ENCODE data around the gene MLLT6. TPM values are rescaled to one million over a fixed set of nuclear protein-coding genes. Genes with fewer than 3 reads are reported as not detected.

The MLLT6 gene
- total RNA-seq, 2 experiments from 2014 or later: 81.7 to 174 TPM

GRCh38 chr17:38705523-38705802 is 390 bp downstream of the MLLT6 start:
- no TSS peak for BruUV-seq (replicated peaks)
- H2AFZ ChIP-seq (ENCODE audit: low read length): no peak overlapping the region
- H3K79me2 ChIP-seq (ENCODE audit: insufficient read depth, low read depth, low read length): peaks cover 37% of the 10 kb centered on the region
- H3K9me3 ChIP-seq (ENCODE audit: low read length): no peaks in the 10 kb centered on the region
- peaks cover 35% of the 10 kb centered on the region for H3K36me3 ChIP-seq (ENCODE audit: insufficient read depth, low read length)
- peak overlapping the region; percentile 98 for H3K4me2 ChIP-seq (ENCODE audit: low read length)
- CTCF ChIA-PET (ENCODE audit: unreplicated experiment): no interaction called here
- H3K9me2 ChIP-seq (ENCODE audit: insufficient read depth, low read length): no peaks in the 10 kb centered on the region
- H4K20me1 ChIP-seq (ENCODE audit: insufficient read depth, low read length): peaks cover 12% of the 10 kb centered on the region; the same call in 1 of the 2 replicates
- peaks cover 34% of the 10 kb centered on the region for H3K4me1 ChIP-seq (ENCODE audit: insufficient read depth, low read length, poor library complexity, severe bottlenecking)
- TF ChIP-seq CTCF (conservative IDR thresholded peaks at IDR 0.05; ENCODE audit: low read length) (no peak), EZH2phosphoT487 (IDR thresholded peaks at IDR 0.05; ENCODE audit: borderline replicate concordance, low read depth, low read length) (no peak)
- DNase-seq (ENCODE audit: low spot score): peak; percentile 46
- H3K27ac ChIP-seq (ENCODE audit: low read depth, low read length, poor library complexity, severe bottlenecking): peak overlapping the region; percentile 62
- peak overlapping the region; percentile 90 for H3K4me3 ChIP-seq (ENCODE audit: low read depth, low read length, poor library complexity, severe bottlenecking)
- POLR2A ChIA-PET: interaction anchor here (1.0 to 1.7 kb wide), 2 partner anchors 13 to 15 kb away, joined by 3 to 6 read pairs; no protein-coding TSS in a partner anchor
- intact Hi-C loops (cut with micrococcal nuclease; ENCODE audit: unreplicated experiment): loop anchor here (1.0 kb wide), 1 partner anchor 29 kb away; no protein-coding TSS in a partner anchor

GRCh38 chr17:38705803-38706504 is 881 bp downstream of the MLLT6 start:
- no TSS peak for BruUV-seq (replicated peaks)
- TF ChIP-seq EZH2phosphoT487 (IDR thresholded peaks at IDR 0.05; ENCODE audit: borderline replicate concordance, low read depth, low read length) (no peak), CTCF (conservative IDR thresholded peaks at IDR 0.05; ENCODE audit: low read length) (no peak)
- Histone ChIP-seq H3K4me1 (ENCODE audit: insufficient read depth, low read length, poor library complexity, severe bottlenecking) (peaks cover 29% of the 10 kb centered on the region), H2AFZ (ENCODE audit: low read length) (no peak overlapping the region), H3K9me3 (ENCODE audit: low read length) (no peaks in the 10 kb centered on the region), H3K79me2 (ENCODE audit: insufficient read depth, low read depth, low read length) (peaks cover 37% of the 10 kb centered on the region), H4K20me1 (ENCODE audit: insufficient read depth, low read length) (peaks cover 12% of the 10 kb centered on the region; the same call in 1 of the 2 replicates), H3K4me3 (ENCODE audit: low read depth, low read length, poor library complexity, severe bottlenecking) (peak overlapping the region; percentile 90), H3K9me2 (ENCODE audit: insufficient read depth, low read length) (no peaks in the 10 kb centered on the region), H3K27ac (ENCODE audit: low read depth, low read length, poor library complexity, severe bottlenecking) (peak overlapping the region; percentile 62), H3K36me3 (ENCODE audit: insufficient read depth, low read length) (peaks cover 39% of the 10 kb centered on the region), H3K4me2 (ENCODE audit: low read length) (peak overlapping the region; percentile 98)
- intact Hi-C loops (cut with micrococcal nuclease; ENCODE audit: unreplicated experiment): loop anchor here (1.0 kb wide), 1 partner anchor 28 kb away; no protein-coding TSS in a partner anchor
- ChIA-PET CTCF (ENCODE audit: unreplicated experiment) (interaction anchor here (0.6 to 1.1 kb wide), 2 partner anchors 17 to 122 kb away, joined by 3 to 4 read pairs; no protein-coding TSS in a partner anchor), POLR2A (interaction anchor here (1.7 kb wide), 1 partner anchor 13 kb away, joined by 6 read pairs; no protein-coding TSS in a partner anchor)
- DNase-seq (ENCODE audit: low spot score): no peak

Data from OCI-LY7 (cell line).